H1 (cell line): ENCODE results near the gene TRPM6. TPM values are rescaled to one million over a fixed set of nuclear protein-coding genes. Genes with fewer than 3 reads are reported as not detected.

Source experiments
- CTCF ChIA-PET: fragments of 300-600 bp; sonication (Branson Sonifier 250); formaldehyde crosslinking; loops from one replicate; lab custom pipeline; 2021; ENCODE audit not compliant: partially characterized antibody; lab: Charles Lee
- POLR2A ChIA-PET: fragments of 300-600 bp; sonication (Branson Sonifier 250); formaldehyde crosslinking; loops from one replicate; lab custom pipeline; 2021; ENCODE audit warnings: inconsistent platforms; ENCODE audit not compliant: partially characterized antibody; lab: Charles Lee
- DNase-seq, 2 experiments: peaks; one replicate each; pipeline versions ENCODE4 v3.0.0 to v3.0.0-alpha.2; 2010 to 2022; ENCODE audit warnings: low spot score in 2 of 2, low read depth in 1 of 2, mixed read lengths in 1 of 2
- FAIRE-seq: peaks from 2 replicates; lab custom pipeline; 2011; peaks lifted over from hg19 to GRCh38; lab: Jason Lieb, UNC
- H2AFZ ChIP-seq: 2 replicates; pipeline ENCODE4 v1.8.1; 2012; ENCODE audit warnings: low read length, inconsistent platforms
- H2AK5ac ChIP-seq: 2 replicates; pipeline ENCODE4 v1.6.1; 2013; ENCODE audit warnings: low read depth, low read length
- H2BK120ac ChIP-seq: replicated peaks from 2 replicates; pipeline ENCODE3; 2013; ENCODE audit warnings: low read depth, low read length, inconsistent platforms
- H2BK12ac ChIP-seq: 2 replicates; pipeline ENCODE4 v1.6.1; 2013; ENCODE audit warnings: low read depth, low read length
- H2BK15ac ChIP-seq: 2 replicates; pipeline ENCODE4 v1.6.1; 2013; ENCODE audit warnings: low read length
- H2BK20ac ChIP-seq: 2 replicates; pipeline ENCODE4 v1.6.1; 2013; ENCODE audit warnings: low read length
- H2BK5ac ChIP-seq: 2 replicates; pipeline ENCODE4 v1.6.1; 2013; ENCODE audit warnings: low read depth, low read length
- H3K14ac ChIP-seq: 2 replicates; pipeline ENCODE4 v1.6.1; 2013; ENCODE audit warnings: inconsistent platforms; ENCODE audit not compliant: insufficient read length
- H3K18ac ChIP-seq: 2 replicates; pipeline ENCODE4 v1.6.1; 2013; ENCODE audit warnings: low read length; ENCODE audit errors: extremely low read depth
- H3K23ac ChIP-seq: 2 replicates; pipeline ENCODE4 v1.6.1; 2013; ENCODE audit warnings: inconsistent platforms; ENCODE audit not compliant: insufficient read length
- H3K23me2 ChIP-seq: 2 replicates; pipeline ENCODE4 v1.6.1; 2013; ENCODE audit warnings: low read depth, low read length
- H3K27ac ChIP-seq: 2 replicates; pipeline ENCODE4 v1.6.1; 2011; ENCODE audit warnings: low read depth, low read length, inconsistent platforms
- H3K27me3 ChIP-seq, 4 experiments: replicated peaks in 1 of 4; 1 replicate in 1 of 4; 2 replicates in 3 of 4; pipeline versions ENCODE4 v1.6.1 to v1.8.1; 2011 to 2013; ENCODE audit warnings: low read length in 3 of 4, mild to moderate bottlenecking in 3 of 4, inconsistent platforms in 2 of 4, mixed read lengths in 2 of 4, moderate library complexity in 1 of 4; ENCODE audit not compliant: control insufficient read depth in 3 of 4, insufficient read depth in 3 of 4; ENCODE audit errors: extremely low read depth in 1 of 4
- H3K36me3 ChIP-seq, 4 experiments: 2 replicates each; pipeline versions ENCODE4 v1.6.1 to v1.8.1; 2011 to 2013; ENCODE audit warnings: mild to moderate bottlenecking in 4 of 4, low read length in 3 of 4, moderate library complexity in 2 of 4, control low read depth in 1 of 4, inconsistent platforms in 1 of 4; ENCODE audit not compliant: insufficient read depth in 4 of 4, control insufficient read depth in 2 of 4
- H3K4ac ChIP-seq: replicated peaks from 2 replicates; pipeline ENCODE3; 2013; ENCODE audit warnings: low read length, low read depth, mixed read lengths, inconsistent platforms; ENCODE audit not compliant: insufficient read length
- H3K4me1 ChIP-seq, 4 experiments: replicated peaks in 1 of 4; 1 replicate in 1 of 4; 2 replicates in 3 of 4; pipeline versions ENCODE4 v1.6.1 to v1.8.1; 2011 to 2013; ENCODE audit warnings: low read length in 3 of 4, inconsistent platforms in 2 of 4, mixed read lengths in 1 of 4; ENCODE audit not compliant: insufficient read depth in 4 of 4, control insufficient read depth in 3 of 4
- H3K4me2 ChIP-seq, 2 experiments: 2 replicates each; pipeline versions ENCODE4 v1.6.1 to v1.8.1; 2011 to 2013; ENCODE audit warnings: low read depth in 2 of 2, low read length in 2 of 2, control low read depth in 1 of 2, inconsistent platforms in 1 of 2, mild to moderate bottlenecking in 1 of 2; ENCODE audit not compliant: insufficient read depth in 1 of 2
- H3K4me3 ChIP-seq, 4 experiments: fragments of 200-600, 300-600 bp in 1 of 4; sonication (generic), shearing (Covaris generic), sonication (Bioruptor Twin) in 1 of 4; 2 replicates each; pipeline versions ENCODE4 v1.5.1 to v1.8.1; 2011 to 2016; ENCODE audit warnings: low read length in 4 of 4, low read depth in 3 of 4, control low read depth in 2 of 4, inconsistent platforms in 2 of 4, mild to moderate bottlenecking in 2 of 4, mixed read lengths in 1 of 4, moderate library complexity in 1 of 4; ENCODE audit not compliant: insufficient read depth in 2 of 4; ENCODE audit errors: extremely low read depth in 1 of 4
- H3K56ac ChIP-seq: replicated peaks from 2 replicates; pipeline ENCODE3; 2013; ENCODE audit warnings: low read depth, mild to moderate bottlenecking, mixed read lengths, low read length, inconsistent platforms; ENCODE audit not compliant: insufficient read length
- H3K79me1 ChIP-seq: 2 replicates; pipeline ENCODE4 v1.6.1; 2013; ENCODE audit warnings: low read depth, low read length, control low read depth
- H3K79me2 ChIP-seq, 2 experiments: 2 replicates each; pipeline versions ENCODE4 v1.6.1 to v1.8.1; 2012 to 2013; ENCODE audit warnings: low read length in 2 of 2, mild to moderate bottlenecking in 2 of 2, inconsistent platforms in 1 of 2; ENCODE audit not compliant: insufficient read depth in 2 of 2, control insufficient read depth in 1 of 2
- H3K9ac ChIP-seq, 4 experiments: replicated peaks in 1 of 4; 1 replicate in 1 of 4; 2 replicates in 3 of 4; pipeline versions ENCODE4 v1.6.1 to v1.8.1; 2011 to 2013; ENCODE audit warnings: low read depth in 3 of 4, low read length in 3 of 4, control low read depth in 2 of 4, mild to moderate bottlenecking in 2 of 4, moderate library complexity in 2 of 4, inconsistent platforms in 1 of 4; ENCODE audit errors: extremely low read depth in 1 of 4
- H3K9me3 ChIP-seq, 2 experiments: 2 replicates each; pipeline versions ENCODE4 v1.6.1 to v1.8.1; 2012 to 2013; ENCODE audit warnings: mild to moderate bottlenecking in 2 of 2, moderate library complexity in 2 of 2, control low read depth in 1 of 2, inconsistent platforms in 1 of 2, low read depth in 1 of 2, low read length in 1 of 2, mixed read lengths in 1 of 2; ENCODE audit not compliant: insufficient read depth in 2 of 2
- H4K20me1 ChIP-seq, 2 experiments: replicated peaks in 1 of 2; 2 replicates each; pipeline versions ENCODE3 to v1.8.1; 2011 to 2013; ENCODE audit warnings: inconsistent platforms in 2 of 2, low read length in 2 of 2, mild to moderate bottlenecking in 1 of 2; ENCODE audit not compliant: insufficient read depth in 2 of 2, control insufficient read depth in 1 of 2
- H4K5ac ChIP-seq: 2 replicates; pipeline ENCODE4 v1.6.1; 2013; ENCODE audit warnings: low read length, low read depth, mixed read lengths, inconsistent platforms; ENCODE audit not compliant: insufficient read length
- H4K8ac ChIP-seq: 2 replicates; pipeline ENCODE4 v1.8.0; 2013; ENCODE audit warnings: mild to moderate bottlenecking, moderate library complexity, low read length, inconsistent platforms; ENCODE audit not compliant: insufficient read depth; ENCODE audit errors: extremely low read depth
- H4K91ac ChIP-seq: replicated peaks from 2 replicates; pipeline ENCODE3; 2013; ENCODE audit warnings: low read length, mixed read lengths, inconsistent platforms; ENCODE audit not compliant: insufficient read length
- BRCA1 ChIP-seq: IDR thresholded peaks from 2 replicates; pipeline ENCODE4 v1.6.1; 2012; ENCODE audit warnings: low read depth, low read length, improper control_type of control experiment
- CBX8 ChIP-seq: fragments of 300-800, 300-1000 bp; sonication (generic); IDR thresholded peaks from 2 replicates; pipeline ENCODE4 v1.7.1; 2016; ENCODE audit warnings: low read depth, low read length, borderline replicate concordance
- CEBPB ChIP-seq: IDR thresholded peaks from 2 replicates; pipeline ENCODE4 v1.6.1; 2012; ENCODE audit warnings: low read depth, low read length
- CHD2 ChIP-seq: IDR thresholded peaks from 2 replicates; pipeline ENCODE4 v1.6.1; 2012; ENCODE audit warnings: low read length, improper control_type of control experiment
- GABPA ChIP-seq: IDR thresholded peaks from 2 replicates; pipeline ENCODE4 v1.6.1; 2011; ENCODE audit warnings: mild to moderate bottlenecking, low read length, moderate library complexity, borderline replicate concordance; ENCODE audit not compliant: insufficient read depth
- HDAC6 ChIP-seq: IDR thresholded peaks from one replicate; pipeline ENCODE4 v1.7.1; 2012; ENCODE audit warnings: low read depth, mild to moderate bottlenecking, inconsistent platforms, low read length, moderate library complexity
- JUND ChIP-seq: IDR thresholded peaks from 2 replicates; pipeline ENCODE4 v1.6.1; 2011; ENCODE audit warnings: mild to moderate bottlenecking, improper control_type of control experiment, low read length
- KDM4A ChIP-seq: IDR thresholded peaks from one replicate; pipeline ENCODE4 v1.7.1; 2012; ENCODE audit warnings: low read depth, mild to moderate bottlenecking, moderate library complexity, low read length, inconsistent platforms; ENCODE audit not compliant: severe bottlenecking
- SP1 ChIP-seq: IDR thresholded peaks from 2 replicates; pipeline ENCODE4 v1.6.1; 2011; ENCODE audit warnings: low read depth, low read length
- SP2 ChIP-seq: IDR thresholded peaks from 2 replicates; pipeline ENCODE4 v1.6.1; 2012; ENCODE audit warnings: mild to moderate bottlenecking, low read length, inconsistent platforms
- TEAD4 ChIP-seq: IDR thresholded peaks from 2 replicates; pipeline ENCODE4 v1.6.1; 2012; ENCODE audit warnings: low read depth, low read length, inconsistent platforms, mixed read lengths
- WGBS, 2 experiments: shearing (Covaris generic) in 1 of 2; methylation state at CpG; one replicate each; pipeline versions ENCODE4 v1.1.6 to v1.1.7; 2013 to 2015; ENCODE audit warnings: low lambda C conversion rate in 2 of 2, mixed read lengths in 2 of 2, inconsistent platforms in 1 of 2, low coverage in 1 of 2, missing lambda C conversion rate in 1 of 2; ENCODE audit not compliant: insufficient replicate concordance in 2 of 2, insufficient coverage in 1 of 2, insufficient read length in 1 of 2; ENCODE audit errors: extremely low coverage in 1 of 2, missing lambda C conversion rate in 1 of 2; 5-methylcytosine and 5-hydroxymethylcytosine counted together
- polyA plus RNA-seq, 7 experiments: library from polyadenylated mRNA; depleted of rRNA in 3 of 7; stranded (reverse) in 5 of 7; unstranded in 2 of 7; fragments of >200 nt in 5 of 7; fragments of 200-250 nt in 2 of 7; gene quantifications; 1 replicate in 5 of 7; 2 replicates in 1 of 7; 4 replicates in 1 of 7; pipeline versions ENCODE4 v1.2.1 to v1.2.3, GENCODE V29; 2011 to 2013; ENCODE audit warnings: missing spikeins in 2 of 7, mixed read lengths in 2 of 7
- total RNA-seq: library from RNA; stranded (reverse); fragmentation: NEBNext Ultra II Directional; extraction: Animal tissue kit (Norgen Biotek cat#: 25700); gene quantifications from 2 replicates; pipeline ENCODE4 v1.2.1, GENCODE V29; 2021

Gene TRPM6
- total and polyA plus RNA-seq, 2 of the 8 experiments (the other 6 are each of a cell fraction or from before 2014, with no cell fraction given): 0.45 to 1.5 TPM

DNA sequence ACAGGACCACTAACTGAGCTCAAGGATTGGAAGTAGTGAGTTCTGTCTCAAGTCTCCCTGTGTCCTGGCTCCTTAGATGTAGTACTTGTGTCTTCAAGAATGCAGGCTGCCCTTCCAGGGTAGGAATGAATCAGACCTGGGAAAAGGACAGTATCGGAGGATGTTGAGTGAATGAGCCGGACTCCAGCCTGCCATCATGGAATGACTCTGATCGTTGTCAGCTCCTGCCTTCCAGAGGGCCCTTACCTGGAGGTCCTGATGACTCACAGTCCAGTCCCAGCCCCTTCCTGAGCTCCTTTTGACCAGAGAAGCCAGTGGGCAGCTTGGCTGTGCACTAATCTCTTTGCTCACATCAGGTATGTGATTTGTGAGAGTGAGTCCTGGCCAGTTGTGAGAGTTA lies 161.1 kb downstream of the TRPM6 start:
- DNase-seq (no peak), FAIRE-seq (no peak)
- no peak overlapping the region; the same call in 1 of the 2 replicates for H2BK15ac ChIP-seq
- ChIA-PET POLR2A (interaction anchor here (1.2 to 1.5 kb wide), 2 partner anchors 9 to 42 kb away, joined by 3 to 4 read pairs; no protein-coding TSS in a partner anchor), CTCF (interaction anchor here (1.3 to 1.6 kb wide), 4 partner anchors 17 to 154 kb away, joined by 3 to 9 read pairs (median 6); no protein-coding TSS in a partner anchor)
- no peak overlapping the region for H3K4me3 ChIP-seq
- no peaks in the 10 kb centered on the region for H3K36me3 ChIP-seq
- no peaks in the 10 kb centered on the region for H3K79me2 ChIP-seq
- H3K23ac ChIP-seq: no peak overlapping the region
- no peak overlapping the region for H2AFZ ChIP-seq
- no peak overlapping the region for H4K91ac ChIP-seq
- H2BK5ac ChIP-seq: no peak overlapping the region
- no peak overlapping the region for H3K56ac ChIP-seq
- no peak overlapping the region for H3K14ac ChIP-seq
- H3K4me1 ChIP-seq: peaks cover 0 to 2% (median 0%) of the 10 kb centered on the region in 4 experiments; a peak in 3 of 7 replicates
- no peak overlapping the region for H4K5ac ChIP-seq
- no peak overlapping the region for H2BK120ac ChIP-seq
- H3K23me2 ChIP-seq: no peaks in the 10 kb centered on the region
- 94% methylated on average over 3 of the region's 3 CpGs; no CpG with 5 or more reads in 1 of the 2 experiments for WGBS, 2 experiments
- no peak overlapping the region for H2BK20ac ChIP-seq
- H2AK5ac ChIP-seq: no peak overlapping the region
- H3K9me3 ChIP-seq: no peaks in the 10 kb centered on the region
- no peaks in the 10 kb centered on the region for H3K79me1 ChIP-seq
- no peaks in the 10 kb centered on the region for H3K27me3 ChIP-seq
- no peak overlapping the region for H3K4me2 ChIP-seq
- no peak overlapping the region for H4K8ac ChIP-seq
- H3K18ac ChIP-seq: no peak overlapping the region
- H2BK12ac ChIP-seq: no peak overlapping the region
- H3K4ac ChIP-seq: no peak overlapping the region
- no peaks in the 10 kb centered on the region for H4K20me1 ChIP-seq
- TF ChIP-seq HDAC6 (no peak), SP2 (no peak), CBX8 (no peak), SP1 (no peak), CHD2 (no peak), CEBPB (no peak), GABPA (no peak), JUND (no peak), KDM4A (no peak), TEAD4 (no peak), BRCA1 (no peak)
- H3K9ac ChIP-seq: no peak overlapping the region
- no peak overlapping the region for H3K27ac ChIP-seq
